GM12865 (cell line): ENCODE results near the gene TMEM266.

Experiments used
- DNase-seq: peaks from one replicate; pipeline ENCODE4 v3.0.0; 2010; ENCODE audit warnings: low read depth
- H3K4me3 ChIP-seq: 2 replicates; pipeline ENCODE4 v1.5.1; 2011; ENCODE audit warnings: mild to moderate bottlenecking, low read depth, low read length, control low read depth
- TF ChIP-seq, protein P1 (sequence below): IDR thresholded peaks from 2 replicates; pipeline ENCODE4 v1.5.1; 2011; ENCODE audit warnings: low read length, control low read depth, low read depth, inconsistent platforms; ENCODE audit not compliant: insufficient read depth; ENCODE audit errors: missing control alignments

The TMEM266 gene

DNA sequence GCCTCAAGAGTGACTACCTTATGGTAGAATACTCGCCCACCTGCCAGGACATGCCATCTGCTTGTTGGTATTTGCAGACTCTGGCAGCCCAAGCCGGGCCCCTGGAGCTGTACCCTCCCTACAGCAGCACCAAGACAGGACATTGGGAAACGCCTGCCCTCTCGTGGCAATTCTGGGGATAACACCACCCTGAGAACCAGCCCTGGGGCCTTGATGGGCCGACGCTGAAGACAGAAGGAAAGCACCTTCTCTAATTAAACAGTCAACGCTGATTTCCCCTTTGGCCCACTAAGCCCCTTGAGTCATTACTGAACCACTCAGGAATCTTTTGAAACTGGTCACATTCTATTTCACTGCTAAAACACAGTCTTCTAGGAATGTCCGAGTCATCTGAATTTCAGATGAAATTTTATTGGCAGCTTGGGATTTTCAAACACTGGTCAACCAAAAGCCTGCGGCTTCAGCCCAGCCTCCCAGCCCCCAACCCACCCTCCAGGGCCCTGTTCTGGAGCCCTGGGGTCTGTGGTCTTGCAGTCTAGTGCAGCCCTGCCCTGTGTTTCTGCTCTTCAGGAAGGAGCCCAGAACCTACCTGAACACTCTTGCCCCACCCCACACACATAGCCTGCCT lies 91.3 kb downstream of the TMEM266 start:
- TF ChIP-seq, protein P1, sequence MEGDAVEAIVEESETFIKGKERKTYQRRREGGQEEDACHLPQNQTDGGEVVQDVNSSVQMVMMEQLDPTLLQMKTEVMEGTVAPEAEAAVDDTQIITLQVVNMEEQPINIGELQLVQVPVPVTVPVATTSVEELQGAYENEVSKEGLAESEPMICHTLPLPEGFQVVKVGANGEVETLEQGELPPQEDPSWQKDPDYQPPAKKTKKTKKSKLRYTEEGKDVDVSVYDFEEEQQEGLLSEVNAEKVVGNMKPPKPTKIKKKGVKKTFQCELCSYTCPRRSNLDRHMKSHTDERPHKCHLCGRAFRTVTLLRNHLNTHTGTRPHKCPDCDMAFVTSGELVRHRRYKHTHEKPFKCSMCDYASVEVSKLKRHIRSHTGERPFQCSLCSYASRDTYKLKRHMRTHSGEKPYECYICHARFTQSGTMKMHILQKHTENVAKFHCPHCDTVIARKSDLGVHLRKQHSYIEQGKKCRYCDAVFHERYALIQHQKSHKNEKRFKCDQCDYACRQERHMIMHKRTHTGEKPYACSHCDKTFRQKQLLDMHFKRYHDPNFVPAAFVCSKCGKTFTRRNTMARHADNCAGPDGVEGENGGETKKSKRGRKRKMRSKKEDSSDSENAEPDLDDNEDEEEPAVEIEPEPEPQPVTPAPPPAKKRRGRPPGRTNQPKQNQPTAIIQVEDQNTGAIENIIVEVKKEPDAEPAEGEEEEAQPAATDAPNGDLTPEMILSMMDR: peak; percentile 85
- no peak overlapping the region for H3K4me3 ChIP-seq
- peak; percentile 86 for DNase-seq

- H3K4me3 ChIP-seq: no peak overlapping the region
- TF ChIP-seq, protein P1: no peak
- no peak for DNase-seq
Measured at GRCh38 chr15:76151599-76151974, 91.8 kb downstream of the TMEM266 start.

GRCh38 chr15:76152197-76152596 lies 92.4 kb downstream of the TMEM266 start:
- TF ChIP-seq, protein P1: no peak
- DNase-seq: no peak
- H3K4me3 ChIP-seq: no peak overlapping the region

DNA sequence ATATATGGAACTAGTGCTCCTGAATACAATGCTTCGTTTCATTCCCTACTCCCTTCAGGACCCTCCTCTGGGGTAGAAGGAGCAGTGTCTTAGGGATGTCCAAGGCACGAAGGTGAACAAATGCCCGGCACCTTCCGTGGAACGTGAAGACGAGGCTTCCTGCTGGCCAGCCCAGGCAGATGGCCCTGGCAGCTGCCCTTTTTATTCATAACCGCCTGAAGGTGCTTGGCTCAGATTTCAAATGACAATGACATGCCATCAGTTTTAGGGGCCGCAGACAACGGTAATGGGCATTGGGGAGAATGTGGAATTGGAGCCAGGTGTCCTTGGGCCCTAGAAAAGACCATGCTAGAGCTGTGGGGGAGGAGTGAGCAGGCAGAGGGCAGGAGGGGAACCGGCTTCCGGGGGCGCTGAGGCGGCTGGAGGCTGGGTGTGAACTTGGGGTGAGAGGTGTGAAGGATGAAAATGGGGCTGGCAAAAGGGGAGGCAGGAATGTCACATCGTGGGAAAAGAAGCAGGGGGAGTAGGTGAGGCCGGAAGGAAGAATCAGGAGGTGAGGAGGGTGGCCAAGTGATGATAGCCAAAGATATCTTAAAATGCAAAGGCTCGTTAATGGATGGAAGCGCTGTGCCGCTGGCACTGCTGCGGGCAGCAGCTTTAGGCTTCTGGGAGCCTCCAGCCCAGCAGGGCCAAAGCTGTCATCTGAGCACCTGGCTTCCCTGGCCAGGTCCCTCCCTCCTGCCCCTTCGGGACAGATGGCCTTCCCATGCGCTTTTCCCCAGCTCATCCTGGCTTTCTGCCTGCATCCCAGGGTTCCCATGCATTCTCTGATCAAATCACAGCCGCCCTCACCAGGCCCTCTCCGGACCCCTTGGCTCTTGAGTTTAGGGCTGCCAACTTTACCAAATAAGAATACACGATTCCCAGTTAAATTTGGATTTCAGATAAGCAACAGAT lies 93.7 kb downstream of the TMEM266 start:
- H3K4me3 ChIP-seq: no peak overlapping the region
- TF ChIP-seq, protein P1: no peak
- no peak for DNase-seq

DNA sequence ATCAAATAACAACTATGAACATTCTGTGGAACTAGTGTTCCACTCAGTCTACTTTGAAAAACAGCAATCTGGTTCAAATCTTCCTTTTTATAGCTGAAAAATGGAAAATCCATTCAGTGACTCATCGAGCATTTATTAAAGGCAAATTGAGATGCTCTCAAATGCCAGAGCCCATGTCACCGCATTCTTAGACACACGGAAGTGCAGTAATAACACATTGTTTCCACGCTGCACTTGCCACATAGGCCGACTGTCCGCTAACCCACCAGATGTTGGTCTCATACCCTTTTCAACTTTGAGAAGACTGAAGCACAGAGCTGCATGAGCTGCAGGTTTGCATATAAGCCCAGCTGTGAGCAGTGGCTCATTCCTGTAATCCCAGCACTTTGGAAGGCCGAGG lies 95.9 kb downstream of the TMEM266 start:
- DNase-seq: no peak
- no peak overlapping the region for H3K4me3 ChIP-seq
- TF ChIP-seq, protein P1: no peak

GRCh38 chr15:76158226-76158625 lies 98.4 kb downstream of the TMEM266 start:
- TF ChIP-seq, protein P1: no peak
- DNase-seq: no peak

More at GRCh38 chr15:76158226-76158625, 98.4 kb downstream of the TMEM266 start:
- no peak overlapping the region for H3K4me3 ChIP-seq
